Sigmoid colon (tissue), 7 donors: ENCODE measurements around the gene CD101. TPM values are rescaled to one million over a fixed set of nuclear protein-coding genes. Genes with fewer than 3 reads are reported as not detected.

ENCODE experiments used
- DNase-seq: peaks from one replicate; pipeline ENCODE4 v3.0.0-alpha.2; 2019
- H3K27ac ChIP-seq, 4 donors: fragments of 200-600 bp; sonication (generic); one replicate each; pipeline ENCODE4 v1.5.1; 2016 to 2019; ENCODE audit warnings: mild to moderate bottlenecking in 1 of 4
- H3K27me3 ChIP-seq, 3 donors: fragments of 200-600 bp; sonication (generic); one replicate each; pipeline ENCODE4 v1.5.1; 2019; ENCODE audit warnings: mild to moderate bottlenecking in 1 of 3
- H3K36me3 ChIP-seq, 4 donors: fragments of 200-600 bp; sonication (generic); one replicate each; pipeline ENCODE4 v1.5.1; 2016 to 2019
- H3K4me1 ChIP-seq, 4 donors: fragments of 200-600 bp; sonication (generic); one replicate each; pipeline ENCODE4 v1.5.1; 2017 to 2019
- H3K4me3 ChIP-seq, 4 donors: fragments of 200-600 bp; sonication (generic); one replicate each; pipeline ENCODE4 v1.5.1; 2017 to 2019; ENCODE audit warnings: mild to moderate bottlenecking in 2 of 4, moderate library complexity in 1 of 4
- H3K9me3 ChIP-seq, 4 donors: fragments of 200-600 bp in 3 of 4; sonication (generic) in 3 of 4; one replicate each; pipeline versions ENCODE4 v1.5.1 to v1.6.1; 2013 to 2019
- CTCF ChIP-seq, 4 experiments: fragments of 450-650 bp in 3 of 4; fragments of 200-600 bp in 1 of 4; IDR thresholded peaks; one replicate each; pipeline ENCODE4 v1.5.1; 2016 to 2019; ENCODE audit warnings: antibody characterized with exemption in 4 of 4, mild to moderate bottlenecking in 3 of 4, moderate library complexity in 2 of 4
- EP300 ChIP-seq, 4 donors: sonication (generic); formaldehyde crosslinking; IDR thresholded peaks; one replicate each; pipeline ENCODE4 v1.6.1; 2017; ENCODE audit warnings: antibody characterized with exemption in 4 of 4
- POLR2A ChIP-seq, 2 donors: fragments of 450-650 bp; IDR thresholded peaks; one replicate each; pipeline ENCODE4 v1.6.1; 2016; ENCODE audit warnings: antibody characterized with exemption in 2 of 2, mild to moderate bottlenecking in 2 of 2, moderate library complexity in 2 of 2
- POLR2AphosphoS5 ChIP-seq, 4 donors: sonication (generic); formaldehyde crosslinking; IDR thresholded peaks; one replicate each; pipeline ENCODE4 v1.6.1; 2017; ENCODE audit warnings: antibody characterized with exemption in 4 of 4
- WGBS, 2 donors: extraction: QIAGEN DNeasy Blood & Tissue Kit; methylation state at CpG; one replicate each; pipeline ENCODE4 v1.1.7; 2013; 5-methylcytosine and 5-hydroxymethylcytosine counted together
- intact Hi-C: fragments of 100-400 bp; cut with DNase I; formaldehyde crosslinking; loops from one replicate; pipeline ENCODE4 v1.15.1; 2023
- polyA plus RNA-seq, 3 donors: library from polyadenylated mRNA; stranded (reverse); fragments of 200-250 nt; gene quantifications; one replicate each; pipeline ENCODE4 v1.2.3, GENCODE V29; 2013
- total RNA-seq, 4 donors: library from RNA; depleted of rRNA; stranded (reverse); fragments of >200 nt; gene quantifications; one replicate each; pipeline ENCODE4 v1.1.0, GENCODE V29; 2016
- donor health status: healthy with polysubstance abuse.
- donor health status: Bipolar disorder and iron deficiency.
- donor health status: healthy.

The CD101 gene
- total and polyA plus RNA-seq, 7 donors: 0.60 to 1.7 (median 1.1) TPM

GRCh38 chr1:117047271-117047670, 45.7 kb downstream of the CD101 start:
- H3K36me3 ChIP-seq: no peaks in the 10 kb centered on the region
- no peaks in the 10 kb centered on the region for H3K27me3 ChIP-seq
- intact Hi-C loops: no loop called here
- DNase-seq: no peak
- peaks cover 0 to 12% (median 7%) of the 10 kb centered on the region in 4 donors for H3K4me1 ChIP-seq
- no peak overlapping the region for H3K27ac ChIP-seq
- 88 to 94% methylated on average over 2 of the region's 2 CpGs for WGBS, 2 donors
- H3K4me3 ChIP-seq: no peak overlapping the region
- TF ChIP-seq POLR2A (IDR thresholded peaks at IDR 0.05) (no peak), POLR2AphosphoS5 (IDR thresholded peaks at IDR 0.05) (no peak), EP300 (IDR thresholded peaks at IDR 0.05) (no peak), CTCF (IDR thresholded peaks at IDR 0.05) (no peak)
- H3K9me3 ChIP-seq: no peaks in the 10 kb centered on the region

- H3K27me3 ChIP-seq: no peaks in the 10 kb centered on the region
- H3K4me1 ChIP-seq: peaks cover 0 to 12% (median 7%) of the 10 kb centered on the region in 4 donors
- H3K9me3 ChIP-seq: no peaks in the 10 kb centered on the region
- H3K27ac ChIP-seq: no peak overlapping the region
- 74 to 88% methylated on average over 5 of the region's 5 CpGs for WGBS, 2 donors
- H3K36me3 ChIP-seq: no peaks in the 10 kb centered on the region
- no peak overlapping the region for H3K4me3 ChIP-seq
- intact Hi-C loops: loop anchor here (5.0 kb wide), 1 partner anchor 63 kb away; no protein-coding TSS in a partner anchor
- TF ChIP-seq EP300 (IDR thresholded peaks at IDR 0.05) (no peak), POLR2AphosphoS5 (IDR thresholded peaks at IDR 0.05) (no peak), POLR2A (IDR thresholded peaks at IDR 0.05) (no peak), CTCF (IDR thresholded peaks at IDR 0.05) (no peak)
- DNase-seq: no peak
These were observed 48.3 kb downstream of the CD101 start for GRCh38 chr1:117049857-117050256.

- peak overlapping the region; percentile 1 to 58 (median 40) for H3K27ac ChIP-seq
- no peak for DNase-seq
- intact Hi-C loops: loop anchor here (5.0 kb wide), 1 partner anchor 64 kb away; no protein-coding TSS in a partner anchor
These were observed 49.9 kb downstream of the CD101 start for GRCh38 chr1:117051224-117052064.

GRCh38 chr1:117054068-117054467, 52.5 kb downstream of the CD101 start:
- intact Hi-C loops: loop anchor here (5.0 kb wide), 1 partner anchor 67 kb away; no protein-coding TSS in a partner anchor
- Histone ChIP-seq H3K36me3 (no peaks in the 10 kb centered on the region), H3K4me3 (no peak overlapping the region), H3K27ac (no peak overlapping the region), H3K27me3 (no peaks in the 10 kb centered on the region), H3K9me3 (no peaks in the 10 kb centered on the region), H3K4me1 (peaks cover 0 to 12% (median 7%) of the 10 kb centered on the region in 4 donors)
- TF ChIP-seq POLR2A (IDR thresholded peaks at IDR 0.05) (no peak), EP300 (IDR thresholded peaks at IDR 0.05) (no peak), POLR2AphosphoS5 (IDR thresholded peaks at IDR 0.05) (no peak), CTCF (IDR thresholded peaks at IDR 0.05) (no peak)
- no peak for DNase-seq

More at GRCh38 chr1:117051224-117052064, 49.9 kb downstream of the CD101 start:
- H3K27me3 ChIP-seq: no peaks in the 10 kb centered on the region
- no peaks in the 10 kb centered on the region for H3K9me3 ChIP-seq
- peaks cover 0 to 12% (median 7%) of the 10 kb centered on the region in 4 donors for H3K4me1 ChIP-seq
- WGBS, 2 donors: 7 to 19% methylated on average over 8 of the region's 8 CpGs
- TF ChIP-seq POLR2AphosphoS5 (IDR thresholded peaks at IDR 0.05) (no peak), POLR2A (IDR thresholded peaks at IDR 0.05) (no peak), EP300 (IDR thresholded peaks at IDR 0.05) (no peak), CTCF (IDR thresholded peaks at IDR 0.05) (no peak)
- peak overlapping the region in 3 of 4 donors; percentile 12 to 29 (median 14) for H3K4me3 ChIP-seq
- no peaks in the 10 kb centered on the region for H3K36me3 ChIP-seq
